ENCODE data around the gene UBE2B. TPM values are rescaled to one million over a fixed set of nuclear protein-coding genes. Genes with fewer than 3 reads are reported as not detected.

The UBE2B gene
- total RNA-seq, 1 donor from 2014 or later: 32.2 TPM

DNA sequence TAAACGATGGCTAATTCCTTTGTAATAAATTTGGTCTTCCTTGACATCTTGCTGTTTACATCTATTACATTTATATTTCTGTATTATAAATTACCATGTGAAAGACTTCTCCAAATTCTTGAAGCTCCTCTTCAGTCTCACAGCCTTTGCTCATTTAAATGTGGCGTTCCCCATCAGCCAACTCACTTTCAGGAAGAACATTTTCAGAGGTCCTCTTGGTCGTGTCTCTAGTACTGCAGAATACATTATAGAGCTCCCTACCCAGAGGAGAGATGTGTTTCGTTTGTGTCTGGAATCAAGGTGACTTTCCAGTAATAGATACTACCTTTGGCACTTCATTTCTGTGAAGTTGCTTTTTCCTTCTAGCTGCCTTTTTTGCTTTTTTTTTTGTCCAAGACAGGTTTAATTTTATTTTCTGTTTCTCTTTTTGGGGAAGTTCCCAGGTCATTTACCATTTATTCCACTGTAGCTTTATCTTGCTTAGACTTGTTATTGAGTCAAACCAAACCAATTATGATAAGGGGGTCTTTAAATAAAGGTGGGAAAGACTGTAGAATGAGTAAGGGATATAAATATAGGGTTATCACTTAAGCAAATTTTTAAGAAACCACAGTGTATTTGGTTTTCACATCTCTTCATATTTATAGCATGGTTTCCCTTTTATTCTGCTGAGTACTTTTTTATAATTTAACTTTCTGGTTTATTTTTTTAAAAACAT lies 12.8 kb downstream of the UBE2B start:
- TF ChIP-seq, protein P1, sequence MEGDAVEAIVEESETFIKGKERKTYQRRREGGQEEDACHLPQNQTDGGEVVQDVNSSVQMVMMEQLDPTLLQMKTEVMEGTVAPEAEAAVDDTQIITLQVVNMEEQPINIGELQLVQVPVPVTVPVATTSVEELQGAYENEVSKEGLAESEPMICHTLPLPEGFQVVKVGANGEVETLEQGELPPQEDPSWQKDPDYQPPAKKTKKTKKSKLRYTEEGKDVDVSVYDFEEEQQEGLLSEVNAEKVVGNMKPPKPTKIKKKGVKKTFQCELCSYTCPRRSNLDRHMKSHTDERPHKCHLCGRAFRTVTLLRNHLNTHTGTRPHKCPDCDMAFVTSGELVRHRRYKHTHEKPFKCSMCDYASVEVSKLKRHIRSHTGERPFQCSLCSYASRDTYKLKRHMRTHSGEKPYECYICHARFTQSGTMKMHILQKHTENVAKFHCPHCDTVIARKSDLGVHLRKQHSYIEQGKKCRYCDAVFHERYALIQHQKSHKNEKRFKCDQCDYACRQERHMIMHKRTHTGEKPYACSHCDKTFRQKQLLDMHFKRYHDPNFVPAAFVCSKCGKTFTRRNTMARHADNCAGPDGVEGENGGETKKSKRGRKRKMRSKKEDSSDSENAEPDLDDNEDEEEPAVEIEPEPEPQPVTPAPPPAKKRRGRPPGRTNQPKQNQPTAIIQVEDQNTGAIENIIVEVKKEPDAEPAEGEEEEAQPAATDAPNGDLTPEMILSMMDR (conservative IDR thresholded peaks at IDR 0.05; ENCODE audit: low read depth, low read length): no peak

DNA sequence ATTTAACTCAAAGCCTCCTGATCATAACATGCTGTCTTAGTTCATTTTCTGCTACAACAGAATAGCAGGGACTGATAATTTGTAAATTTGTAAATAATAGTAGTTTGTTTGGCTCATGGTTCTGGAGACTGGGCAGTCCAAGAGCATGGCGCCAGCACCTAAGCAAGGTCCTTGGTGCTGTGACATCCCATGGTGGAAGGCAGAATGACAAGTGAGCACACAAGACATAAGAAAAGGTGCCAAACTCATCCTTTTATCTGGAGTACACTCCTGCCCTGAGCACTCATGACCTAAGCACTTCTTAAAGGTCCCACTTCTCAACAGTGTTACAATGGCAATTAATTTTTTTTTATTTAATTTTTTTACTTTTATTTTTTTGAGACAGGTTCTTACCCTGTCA lies 16.1 kb downstream of the UBE2B start:
- no peak overlapping the region for H3K4me3 ChIP-seq (ENCODE audit: low read depth, low read length)
- TF ChIP-seq, protein P1 (conservative IDR thresholded peaks at IDR 0.05; ENCODE audit: low read depth, low read length): no peak
- no peak for DNase-seq (ENCODE audit: low read depth)

More for the DNA sequence above, 12.8 kb downstream of the UBE2B start:
- DNase-seq (ENCODE audit: low read depth): no peak
- H3K4me3 ChIP-seq (ENCODE audit: low read depth, low read length): no peak overlapping the region

DNA sequence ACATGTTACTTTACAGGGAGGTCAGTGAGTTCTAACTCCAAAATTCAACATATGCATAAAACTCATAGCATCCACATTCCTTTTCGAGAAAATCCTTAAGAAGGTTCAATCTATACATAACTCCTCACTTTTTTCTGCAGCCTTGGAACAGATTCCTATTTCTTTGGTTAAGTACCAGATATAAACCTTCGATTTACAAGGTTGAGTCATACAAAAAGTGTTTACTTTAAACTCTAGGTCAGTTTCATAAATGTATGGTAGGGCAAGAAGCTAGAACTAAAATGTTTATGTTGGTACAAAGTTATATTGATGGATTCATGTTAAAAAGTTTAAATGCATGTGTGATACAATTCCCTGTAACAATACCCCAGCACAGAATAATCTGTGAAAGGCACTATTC lies 20.9 kb downstream of the UBE2B start:
- DNase-seq (ENCODE audit: low read depth): no peak
- TF ChIP-seq, protein P1 (conservative IDR thresholded peaks at IDR 0.05; ENCODE audit: low read depth, low read length): no peak
- H3K4me3 ChIP-seq (ENCODE audit: low read depth, low read length): no peak overlapping the region

DNA sequence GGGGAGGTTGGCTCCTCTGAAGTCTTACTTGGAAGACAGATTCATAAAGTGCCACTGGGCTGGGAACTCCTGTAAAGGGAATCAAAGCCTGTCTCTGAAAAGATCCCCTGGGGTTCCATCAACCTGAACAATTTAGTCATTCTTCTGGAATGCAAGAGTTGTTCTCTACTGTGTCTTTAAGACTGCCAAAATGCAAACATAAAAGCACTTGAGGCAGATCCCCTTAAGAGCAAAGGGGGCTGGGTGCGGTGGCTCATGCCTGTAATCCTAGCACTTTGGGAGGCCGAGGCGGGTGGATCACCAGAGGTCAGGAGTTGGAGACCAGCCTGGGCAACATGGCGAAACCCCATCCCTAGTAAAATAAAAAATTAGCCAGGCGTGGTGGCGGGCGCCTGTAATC lies 23.6 kb downstream of the UBE2B start:
- TF ChIP-seq, protein P1 (conservative IDR thresholded peaks at IDR 0.05; ENCODE audit: low read depth, low read length): no peak
- H3K4me3 ChIP-seq (ENCODE audit: low read depth, low read length): no peak overlapping the region
- DNase-seq (ENCODE audit: low read depth): no peak

DNA sequence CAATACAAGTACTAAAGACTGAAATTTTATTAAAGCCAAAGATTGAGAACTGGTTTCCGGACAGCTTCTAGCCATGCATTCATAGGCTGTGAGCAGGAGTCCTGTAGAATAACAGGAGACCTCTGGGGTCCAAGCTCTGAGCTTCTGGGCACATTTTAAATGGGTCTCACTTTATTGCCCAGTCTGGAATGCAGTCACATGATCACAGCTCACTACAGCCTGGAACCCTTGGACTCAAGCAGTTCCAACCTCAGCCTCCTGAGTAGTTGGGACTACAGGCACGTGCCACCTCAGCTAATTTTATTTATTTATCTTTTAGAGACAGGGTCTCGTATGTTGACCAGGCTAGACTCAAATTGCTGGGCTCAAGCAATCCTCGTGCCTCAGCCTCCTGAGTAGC lies 24.9 kb downstream of the UBE2B start:
- no peak for DNase-seq (ENCODE audit: low read depth)
- TF ChIP-seq, protein P1 (conservative IDR thresholded peaks at IDR 0.05; ENCODE audit: low read depth, low read length): no peak
- H3K4me3 ChIP-seq (ENCODE audit: low read depth, low read length): no peak overlapping the region

DNA sequence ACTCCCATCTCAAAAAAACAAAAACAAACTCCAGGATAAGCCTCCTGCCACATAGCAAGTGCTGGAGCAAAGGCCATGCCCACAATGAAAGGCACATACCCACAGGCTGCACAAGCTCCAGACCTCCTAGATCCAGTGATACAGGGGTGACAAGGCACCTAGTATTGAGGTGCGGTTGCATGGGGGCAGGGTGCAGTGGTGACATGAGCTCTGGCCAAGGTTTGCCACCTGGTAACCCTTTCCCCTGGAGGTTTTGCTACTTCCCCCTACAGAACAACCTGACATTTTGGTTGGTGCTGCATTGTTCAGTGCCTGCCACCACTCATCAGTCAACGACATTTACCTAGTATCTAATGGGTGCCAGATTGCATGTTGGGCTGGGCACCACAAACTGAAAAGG lies 25.8 kb downstream of the UBE2B start:
- H3K4me3 ChIP-seq (ENCODE audit: low read depth, low read length): no peak overlapping the region
- DNase-seq (ENCODE audit: low read depth): no peak
- TF ChIP-seq, protein P1 (conservative IDR thresholded peaks at IDR 0.05; ENCODE audit: low read depth, low read length): no peak

DNA sequence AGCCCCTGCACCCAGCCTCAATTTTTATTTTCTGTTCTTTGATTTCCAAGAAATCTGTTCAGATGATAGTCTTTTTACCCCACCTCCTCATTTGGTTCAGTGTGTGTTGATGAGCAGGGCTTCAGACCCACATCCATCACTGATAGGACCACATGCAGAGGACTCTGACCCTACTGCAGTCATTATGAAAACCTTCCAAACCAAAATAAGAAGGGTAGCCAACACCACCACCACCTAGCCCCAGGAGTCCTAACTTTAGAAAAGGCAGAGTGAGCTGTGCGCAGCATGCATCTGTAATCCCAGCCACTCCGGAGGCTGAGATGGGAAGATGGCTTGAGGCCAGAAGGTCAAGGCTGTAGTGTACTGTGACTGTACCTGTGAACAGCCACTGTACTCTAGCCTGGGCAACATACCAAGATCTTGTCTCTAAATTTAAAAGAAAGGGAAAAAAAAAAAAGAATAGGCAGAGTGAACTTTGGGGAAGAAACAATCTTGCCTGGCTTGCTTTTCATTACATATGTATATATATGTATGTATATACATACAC lies 27.3 kb downstream of the UBE2B start:
- TF ChIP-seq, protein P1 (conservative IDR thresholded peaks at IDR 0.05; ENCODE audit: low read depth, low read length): no peak

More for the DNA sequence above, 27.3 kb downstream of the UBE2B start:
- no peak overlapping the region for H3K4me3 ChIP-seq (ENCODE audit: low read depth, low read length)
- DNase-seq (ENCODE audit: low read depth): no peak
